ENCODE measurements around the gene CAB39.
"Not testable (repeated sequence)": the region's sequence is repeated elsewhere in the genome, so short reads cannot be mapped to it uniquely, and the experiment has no call there.

CAB39 gene

GRCh38 chr2:230697676-230698075 is 15.0 kb upstream of the CAB39 start:
- Histone ChIP-seq H3K9ac (ENCODE audit: low read depth, low read length) (no peak overlapping the region), H3K4me1 (ENCODE audit: insufficient read depth, low read length) (no peaks in the 10 kb centered on the region), H3K9me3 (ENCODE audit: insufficient read depth, low read depth, low read length) (no peaks in the 10 kb centered on the region), H3K4me3 (ENCODE audit: low read length) (no peak overlapping the region), H3K27ac (ENCODE audit: low read depth, low read length) (no peak overlapping the region), H3K27me3 (ENCODE audit: insufficient read depth, low read length) (no peaks in the 10 kb centered on the region), H3K36me3 (ENCODE audit: insufficient read depth, low read length) (no peaks in the 10 kb centered on the region)
- 88% methylated on average over 4 of the region's 4 CpGs for WGBS

GRCh38 chr2:230698753-230699152 is 13.9 kb upstream of the CAB39 start:
- WGBS, result 86% methylated on average over 3 of the region's 3 CpGs

GRCh38 chr2:230700447-230700846 is 12.2 kb upstream of the CAB39 start:
- Histone ChIP-seq H3K36me3 (ENCODE audit: insufficient read depth, low read length) (no peaks in the 10 kb centered on the region), H3K27me3 (ENCODE audit: insufficient read depth, low read length) (no peaks in the 10 kb centered on the region), H3K4me1 (ENCODE audit: insufficient read depth, low read length) (no peaks in the 10 kb centered on the region), H3K9me3 (ENCODE audit: insufficient read depth, low read depth, low read length) (no peaks in the 10 kb centered on the region), H3K9ac (ENCODE audit: low read depth, low read length) (no peak overlapping the region), H3K27ac (ENCODE audit: low read depth, low read length) (no peak overlapping the region), H3K4me3 (ENCODE audit: low read length) (no peak overlapping the region)

More at GRCh38 chr2:230698753-230699152, 13.9 kb upstream of the CAB39 start:
- H3K4me1 ChIP-seq (ENCODE audit: insufficient read depth, low read length); H3K27me3 ChIP-seq (ENCODE audit: insufficient read depth, low read length); H3K27ac ChIP-seq (ENCODE audit: low read depth, low read length); H3K9me3 ChIP-seq (ENCODE audit: insufficient read depth, low read depth, low read length); H3K9ac ChIP-seq (ENCODE audit: low read depth, low read length); H3K36me3 ChIP-seq (ENCODE audit: insufficient read depth, low read length); H3K4me3 ChIP-seq (ENCODE audit: low read length): not testable (repeated sequence)

GRCh38 chr2:230701308-230701707 is 11.3 kb upstream of the CAB39 start:
- no CpG with 5 or more reads among the region's 3 CpGs for WGBS
- Histone ChIP-seq H3K27ac (ENCODE audit: low read depth, low read length) (no peak overlapping the region), H3K27me3 (ENCODE audit: insufficient read depth, low read length) (no peaks in the 10 kb centered on the region), H3K36me3 (ENCODE audit: insufficient read depth, low read length) (no peaks in the 10 kb centered on the region), H3K9ac (ENCODE audit: low read depth, low read length) (no peak overlapping the region), H3K4me3 (ENCODE audit: low read length) (no peak overlapping the region), H3K9me3 (ENCODE audit: insufficient read depth, low read depth, low read length) (no peaks in the 10 kb centered on the region), H3K4me1 (ENCODE audit: insufficient read depth, low read length) (no peaks in the 10 kb centered on the region)

- not testable (repeated sequence) for H3K9ac ChIP-seq (ENCODE audit: low read depth, low read length); H3K4me3 ChIP-seq (ENCODE audit: low read length); H3K9me3 ChIP-seq (ENCODE audit: insufficient read depth, low read depth, low read length); H3K27me3 ChIP-seq (ENCODE audit: insufficient read depth, low read length); H3K4me1 ChIP-seq (ENCODE audit: insufficient read depth, low read length); H3K27ac ChIP-seq (ENCODE audit: low read depth, low read length); H3K36me3 ChIP-seq (ENCODE audit: insufficient read depth, low read length)
- 89% methylated on average over 4 of the region's 4 CpGs for WGBS
Measured at GRCh38 chr2:230702457-230702856, 10.2 kb upstream of the CAB39 start.

GRCh38 chr2:230703514-230703913 is 9.1 kb upstream of the CAB39 start:
- H3K4me1 ChIP-seq (ENCODE audit: insufficient read depth, low read length), result no peaks in the 10 kb centered on the region
- H3K36me3 ChIP-seq (ENCODE audit: insufficient read depth, low read length), result no peaks in the 10 kb centered on the region
- H3K27ac ChIP-seq (ENCODE audit: low read depth, low read length), result no peak overlapping the region
- no peaks in the 10 kb centered on the region for H3K27me3 ChIP-seq (ENCODE audit: insufficient read depth, low read length)
- 72% methylated on average over 3 of the region's 3 CpGs for WGBS
- H3K9ac ChIP-seq (ENCODE audit: low read depth, low read length), result no peak overlapping the region
- H3K4me3 ChIP-seq (ENCODE audit: low read length), result no peak overlapping the region
- no peaks in the 10 kb centered on the region for H3K9me3 ChIP-seq (ENCODE audit: insufficient read depth, low read depth, low read length)

GRCh38 chr2:230706053-230706521 is 6.6 kb upstream of the CAB39 start:
- Histone ChIP-seq H3K9ac (ENCODE audit: low read depth, low read length) (no peak overlapping the region), H3K36me3 (ENCODE audit: insufficient read depth, low read length) (no peaks in the 10 kb centered on the region), H3K4me3 (ENCODE audit: low read length) (no peak overlapping the region), H3K4me1 (ENCODE audit: insufficient read depth, low read length) (no peaks in the 10 kb centered on the region), H3K9me3 (ENCODE audit: insufficient read depth, low read depth, low read length) (no peaks in the 10 kb centered on the region), H3K27ac (ENCODE audit: low read depth, low read length) (no peak overlapping the region), H3K27me3 (ENCODE audit: insufficient read depth, low read length) (no peaks in the 10 kb centered on the region)
- WGBS, result 86% methylated on average over 3 of the region's 3 CpGs

GRCh38 chr2:230706966-230707365 is 5.7 kb upstream of the CAB39 start:
- no peaks in the 10 kb centered on the region for H3K4me1 ChIP-seq (ENCODE audit: insufficient read depth, low read length)
- no peak overlapping the region for H3K27ac ChIP-seq (ENCODE audit: low read depth, low read length)
- no peak overlapping the region for H3K4me3 ChIP-seq (ENCODE audit: low read length)
- H3K9me3 ChIP-seq (ENCODE audit: insufficient read depth, low read depth, low read length), result no peaks in the 10 kb centered on the region
- no peaks in the 10 kb centered on the region for H3K27me3 ChIP-seq (ENCODE audit: insufficient read depth, low read length)
- no peaks in the 10 kb centered on the region for H3K36me3 ChIP-seq (ENCODE audit: insufficient read depth, low read length)
- 93% methylated on average over 7 of the region's 8 CpGs for WGBS
- H3K9ac ChIP-seq (ENCODE audit: low read depth, low read length), result no peak overlapping the region

- H3K36me3 ChIP-seq (ENCODE audit: insufficient read depth, low read length), result no peaks in the 10 kb centered on the region
- no peak overlapping the region for H3K9ac ChIP-seq (ENCODE audit: low read depth, low read length)
- 87% methylated on average over 7 of the region's 7 CpGs for WGBS
- no peaks in the 10 kb centered on the region for H3K27me3 ChIP-seq (ENCODE audit: insufficient read depth, low read length)
- no peak overlapping the region for H3K27ac ChIP-seq (ENCODE audit: low read depth, low read length)
- H3K9me3 ChIP-seq (ENCODE audit: insufficient read depth, low read depth, low read length), result no peaks in the 10 kb centered on the region
- no peak overlapping the region for H3K4me3 ChIP-seq (ENCODE audit: low read length)
- no peaks in the 10 kb centered on the region for H3K4me1 ChIP-seq (ENCODE audit: insufficient read depth, low read length)
Measured at GRCh38 chr2:230708204-230708603, 4.4 kb upstream of the CAB39 start.

GRCh38 chr2:230711224-230711623 is 1.4 kb upstream of the CAB39 start:
- no peaks in the 10 kb centered on the region for H3K27me3 ChIP-seq (ENCODE audit: insufficient read depth, low read length)
- no peaks in the 10 kb centered on the region; the same call in 1 of the 2 replicates for H3K36me3 ChIP-seq (ENCODE audit: insufficient read depth, low read length)
- WGBS, result 91% methylated on average over 11 of the region's 11 CpGs
- H3K4me1 ChIP-seq (ENCODE audit: insufficient read depth, low read length), result peaks cover 13% of the 10 kb centered on the region
- no peak overlapping the region for H3K9ac ChIP-seq (ENCODE audit: low read depth, low read length)
- no peak overlapping the region for H3K4me3 ChIP-seq (ENCODE audit: low read length)
- no peak overlapping the region for H3K27ac ChIP-seq (ENCODE audit: low read depth, low read length)
- H3K9me3 ChIP-seq (ENCODE audit: insufficient read depth, low read depth, low read length), result no peaks in the 10 kb centered on the region

GRCh38 chr2:230713331-230714135 is 891 bp downstream of the CAB39 start:
- Histone ChIP-seq H3K27me3 (ENCODE audit: insufficient read depth, low read length) (no peaks in the 10 kb centered on the region), H3K9ac (ENCODE audit: low read depth, low read length) (peak overlapping the region; percentile 78), H3K9me3 (ENCODE audit: insufficient read depth, low read depth, low read length) (no peaks in the 10 kb centered on the region), H3K4me3 (ENCODE audit: low read length) (peak overlapping the region; percentile 90), H3K27ac (ENCODE audit: low read depth, low read length) (peak overlapping the region; percentile 48; the same call in 1 of the 2 replicates), H3K36me3 (ENCODE audit: insufficient read depth, low read length) (no peaks in the 10 kb centered on the region; the same call in 1 of the 2 replicates), H3K4me1 (ENCODE audit: insufficient read depth, low read length) (peaks cover 31% of the 10 kb centered on the region)
- under 1% methylated on average over 62 of the region's 62 CpGs for WGBS

Data from HUES64 (cell line).